Prostate gland (tissue), 2 donors: ENCODE data around the gene TMOD3. TPM values are rescaled to one million over a fixed set of nuclear protein-coding genes. Genes with fewer than 3 reads are reported as not detected.

Experiments used
- DNase-seq: peaks from one replicate; pipeline ENCODE4 v3.0.0-alpha.2; 2019; ENCODE audit warnings: low spot score
- H3K27ac ChIP-seq, 2 donors: fragments of 200-600 bp; sonication (generic); 2 replicates each; pipeline ENCODE4 v1.5.1; 2017 to 2019
- H3K27me3 ChIP-seq: fragments of 200-600 bp; sonication (generic); replicated peaks from 2 replicates; pipeline ENCODE4 v1.5.1; 2019; ENCODE audit not compliant: insufficient read depth
- H3K36me3 ChIP-seq, 2 donors: fragments of 200-600 bp; sonication (generic); 1 replicate in 1 of 2; 2 replicates in 1 of 2; pipeline versions ENCODE4 v1.5.1 to v1.8.1; 2017 to 2019
- H3K4me1 ChIP-seq: fragments of 200-600 bp; sonication (generic); replicated peaks from 2 replicates; pipeline ENCODE4 v1.5.1; 2019
- H3K4me3 ChIP-seq, 2 donors: fragments of 200-600 bp; sonication (generic); 2 replicates each; pipeline ENCODE4 v1.5.1; 2017 to 2019
- H3K9me3 ChIP-seq: fragments of 200-600 bp; sonication (generic); 2 replicates; pipeline ENCODE4 v1.5.1; 2017
- CTCF ChIP-seq, 4 experiments: fragments of 200-600 bp in 2 of 4; fragments of 450-650 bp in 2 of 4; sonication (generic) in 2 of 4; IDR thresholded peaks; 1 replicate in 3 of 4; 2 replicates in 1 of 4; pipeline ENCODE4 v1.5.1; 2016 to 2019; ENCODE audit warnings: antibody characterized with exemption in 4 of 4, mild to moderate bottlenecking in 2 of 4, moderate library complexity in 2 of 4
- POLR2A ChIP-seq: fragments of 450-650 bp; IDR thresholded peaks from one replicate; pipeline ENCODE4 v1.6.1; 2016; ENCODE audit warnings: antibody characterized with exemption, mild to moderate bottlenecking
- POLR2AphosphoS5 ChIP-seq: sonication (generic); formaldehyde crosslinking; IDR thresholded peaks from one replicate; pipeline ENCODE4 v1.6.1; 2017; ENCODE audit warnings: antibody characterized with exemption
- WGBS: methylation state at CpG from one replicate; pipeline ENCODE4 v1.1.5; 2018; 5-methylcytosine and 5-hydroxymethylcytosine counted together
- intact Hi-C: fragments of 100-400 bp; cut with DNase I; formaldehyde crosslinking; loops from one replicate; pipeline ENCODE4 v1.14.2; 2022
- total RNA-seq, 2 donors: library from RNA; depleted of rRNA; stranded (reverse); fragments of >200 nt; gene quantifications; one replicate each; pipeline ENCODE4 v1.1.0, GENCODE V29; 2016

Gene TMOD3
- total RNA-seq, 2 donors from 2014 or later = 17.2 to 19.6 TPM

DNA sequence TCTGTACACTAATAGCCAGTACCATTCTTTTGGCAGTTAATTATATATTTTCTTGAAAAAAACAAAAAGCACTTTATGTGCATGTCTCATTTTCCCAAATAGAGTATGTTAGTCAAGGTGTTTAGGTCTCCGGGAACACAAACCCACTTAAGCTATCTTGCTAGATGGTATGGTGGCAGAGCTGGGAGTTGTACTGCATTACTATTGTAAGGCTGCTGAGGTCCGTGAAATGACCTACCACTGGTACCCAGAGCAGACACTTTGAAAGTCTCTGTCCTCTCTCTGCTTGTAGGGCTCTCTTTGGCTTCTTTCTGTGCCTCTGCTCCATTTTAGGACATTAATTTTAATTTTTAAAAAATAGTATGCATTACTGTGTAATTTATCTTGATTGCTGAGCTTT, 8.8 kb downstream of the TMOD3 start:
- Histone ChIP-seq H3K27me3 (no peaks in the 10 kb centered on the region), H3K4me3 (no peak overlapping the region), H3K36me3 (no peaks in the 10 kb centered on the region), H3K27ac (no peak overlapping the region), H3K9me3 (no peaks in the 10 kb centered on the region), H3K4me1 (no peaks in the 10 kb centered on the region)
- no peak for DNase-seq
- TF ChIP-seq POLR2A = no peak
- intact Hi-C loops = no loop called here
- WGBS = 73% methylated on average over 2 of the region's 2 CpGs

- Histone ChIP-seq H3K4me1 (no peaks in the 10 kb centered on the region), H3K27me3 (no peaks in the 10 kb centered on the region), H3K27ac (no peak overlapping the region), H3K4me3 (no peak overlapping the region), H3K36me3 (no peaks in the 10 kb centered on the region), H3K9me3 (no peaks in the 10 kb centered on the region)
- 42% methylated on average over 4 of the region's 4 CpGs for WGBS
- TF ChIP-seq CTCF (IDR thresholded peaks at IDR 0.05) (no peak), POLR2AphosphoS5 (no peak), POLR2A (no peak)
- intact Hi-C loops = no loop called here
- DNase-seq = no peak
Measured at GRCh38 chr15:51840692-51841091, 11.2 kb downstream of the TMOD3 start.

GRCh38 chr15:51841406-51842040, 12.1 kb downstream of the TMOD3 start:
- no peaks in the 10 kb centered on the region for H3K27me3 ChIP-seq
- TF ChIP-seq POLR2AphosphoS5 (no peak), POLR2A (no peak)
- intact Hi-C loops = no loop called here
- no peak overlapping the region for H3K4me3 ChIP-seq
- 93% methylated on average over 5 of the region's 5 CpGs for WGBS
- no peak overlapping the region for H3K27ac ChIP-seq
- H3K4me1 ChIP-seq = no peaks in the 10 kb centered on the region
- H3K9me3 ChIP-seq = no peaks in the 10 kb centered on the region
- DNase-seq = no peak
- no peaks in the 10 kb centered on the region for H3K36me3 ChIP-seq

DNA sequence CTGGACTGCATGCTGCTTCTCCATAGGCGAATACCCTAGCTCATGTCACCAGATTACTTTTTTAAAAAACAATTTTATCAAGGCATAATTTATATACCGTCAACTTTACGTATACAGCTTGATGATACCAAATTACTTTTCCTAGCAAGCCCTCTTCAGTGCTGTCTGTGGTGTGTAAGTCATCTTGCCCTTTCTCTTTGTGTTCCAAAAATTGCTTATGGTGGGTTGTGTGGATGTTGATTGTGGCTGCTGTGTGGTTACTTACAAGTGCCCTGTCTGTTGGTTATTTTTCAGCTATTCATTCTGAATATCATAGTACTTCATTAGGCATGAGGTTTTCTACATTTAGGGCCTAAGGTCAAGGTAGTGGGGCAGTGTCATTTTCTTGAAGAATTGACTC, 12.8 kb downstream of the TMOD3 start:
- Histone ChIP-seq H3K9me3 (no peaks in the 10 kb centered on the region), H3K4me3 (no peak overlapping the region), H3K27ac (no peak overlapping the region), H3K4me1 (no peaks in the 10 kb centered on the region), H3K36me3 (no peaks in the 10 kb centered on the region), H3K27me3 (no peaks in the 10 kb centered on the region)
- TF ChIP-seq POLR2A (no peak), POLR2AphosphoS5 (no peak), CTCF (IDR thresholded peaks at IDR 0.05) (no peak)
- WGBS = 99% methylated on average over 3 of the region's 3 CpGs
- no peak for DNase-seq
- intact Hi-C loops = no loop called here

DNA sequence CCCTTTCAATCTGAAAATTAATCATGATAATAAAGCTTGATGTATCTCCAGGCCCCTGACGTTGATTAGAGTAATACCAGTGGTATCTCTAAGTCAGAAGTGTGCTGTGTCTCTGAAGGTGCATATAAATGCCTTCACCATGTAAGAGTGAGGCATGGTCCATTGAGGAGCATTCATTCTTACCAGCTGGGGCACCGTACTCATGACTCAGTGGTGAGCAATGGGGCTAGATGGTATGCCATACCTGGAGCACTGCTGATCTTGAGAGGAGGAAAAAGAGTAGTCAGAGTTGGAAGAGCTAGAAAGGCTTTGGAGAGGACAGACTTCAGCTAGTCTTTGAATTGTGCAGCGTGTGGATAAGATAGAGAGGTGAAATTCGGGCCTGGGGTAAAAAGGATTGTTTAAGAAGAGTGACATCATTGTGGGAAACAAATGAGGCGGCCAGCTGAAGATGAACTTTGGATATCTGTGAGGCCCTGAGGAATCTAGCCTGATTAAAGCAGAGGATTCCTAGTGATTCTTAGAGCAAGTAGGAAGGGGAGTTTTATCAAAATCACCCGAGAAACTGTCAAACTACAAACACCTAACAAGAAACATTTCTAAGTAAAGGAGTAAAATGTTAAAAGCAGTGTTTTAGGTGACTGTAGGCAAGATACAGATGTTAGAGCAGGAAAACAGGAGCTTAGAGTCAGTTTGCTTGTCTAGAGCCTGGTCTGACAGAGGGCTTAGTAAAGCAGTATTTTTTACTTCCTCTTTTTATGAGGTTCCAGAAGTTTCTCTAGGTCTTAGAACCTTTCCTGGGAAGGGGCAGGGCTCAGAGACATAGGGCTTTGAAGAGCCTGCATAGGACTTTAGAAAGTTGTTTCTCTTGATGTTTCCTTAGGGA, 13.6 kb downstream of the TMOD3 start:
- H3K36me3 ChIP-seq = no peaks in the 10 kb centered on the region
- no peak overlapping the region for H3K27ac ChIP-seq
- H3K27me3 ChIP-seq = no peaks in the 10 kb centered on the region
- DNase-seq = no peak
- no peaks in the 10 kb centered on the region for H3K4me1 ChIP-seq
- TF ChIP-seq POLR2A = no peak
- TF ChIP-seq POLR2AphosphoS5 = no peak
- no peak for TF ChIP-seq CTCF (IDR thresholded peaks at IDR 0.05)
- no peak overlapping the region for H3K4me3 ChIP-seq
- intact Hi-C loops = no loop called here
- WGBS = 82% methylated on average over 6 of the region's 6 CpGs
- H3K9me3 ChIP-seq = no peaks in the 10 kb centered on the region
